Gastrocnemius medialis (tissue), 4 donors: ENCODE results near the gene FAM227B.

ENCODE experiments used
- POLR2A ChIP-seq, 2 donors: fragments of 450-650 bp; IDR thresholded peaks; one replicate each; pipeline ENCODE4 v1.6.1; 2017; ENCODE audit warnings: antibody characterized with exemption in 2 of 2, mild to moderate bottlenecking in 2 of 2, moderate library complexity in 2 of 2
- TF ChIP-seq, protein P1 (sequence below), 5 experiments: fragments of 450-650 bp in 3 of 5; fragments of 200-600 bp in 2 of 5; sonication (generic) in 2 of 5; IDR thresholded peaks in 4 of 5; conservative IDR thresholded peaks in 1 of 5; 1 replicate in 4 of 5; 2 replicates in 1 of 5; pipeline ENCODE4 v1.5.1; 2016 to 2019; ENCODE audit warnings: antibody characterized with exemption in 5 of 5, mild to moderate bottlenecking in 3 of 5, moderate library complexity in 3 of 5

DNA sequence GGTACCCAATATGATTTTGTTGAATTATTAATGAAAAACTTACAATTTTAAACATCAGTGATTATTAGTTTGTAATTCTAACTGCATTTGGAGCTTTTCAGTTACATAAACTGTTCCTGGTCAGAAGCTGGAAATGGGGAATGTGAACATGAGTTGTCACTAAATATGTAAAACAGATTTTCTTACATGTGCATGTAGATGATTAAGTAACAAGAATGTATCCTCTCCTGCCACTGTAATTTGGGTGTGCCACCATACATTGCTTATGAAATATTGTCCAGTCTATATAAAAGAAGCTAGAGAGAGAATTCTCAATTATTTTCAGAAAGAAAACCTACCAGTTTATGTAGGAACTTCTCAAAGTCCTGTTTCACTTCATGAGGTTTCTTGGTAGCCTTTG, 289.2 kb downstream of the FAM227B start:
- TF ChIP-seq, protein P1, sequence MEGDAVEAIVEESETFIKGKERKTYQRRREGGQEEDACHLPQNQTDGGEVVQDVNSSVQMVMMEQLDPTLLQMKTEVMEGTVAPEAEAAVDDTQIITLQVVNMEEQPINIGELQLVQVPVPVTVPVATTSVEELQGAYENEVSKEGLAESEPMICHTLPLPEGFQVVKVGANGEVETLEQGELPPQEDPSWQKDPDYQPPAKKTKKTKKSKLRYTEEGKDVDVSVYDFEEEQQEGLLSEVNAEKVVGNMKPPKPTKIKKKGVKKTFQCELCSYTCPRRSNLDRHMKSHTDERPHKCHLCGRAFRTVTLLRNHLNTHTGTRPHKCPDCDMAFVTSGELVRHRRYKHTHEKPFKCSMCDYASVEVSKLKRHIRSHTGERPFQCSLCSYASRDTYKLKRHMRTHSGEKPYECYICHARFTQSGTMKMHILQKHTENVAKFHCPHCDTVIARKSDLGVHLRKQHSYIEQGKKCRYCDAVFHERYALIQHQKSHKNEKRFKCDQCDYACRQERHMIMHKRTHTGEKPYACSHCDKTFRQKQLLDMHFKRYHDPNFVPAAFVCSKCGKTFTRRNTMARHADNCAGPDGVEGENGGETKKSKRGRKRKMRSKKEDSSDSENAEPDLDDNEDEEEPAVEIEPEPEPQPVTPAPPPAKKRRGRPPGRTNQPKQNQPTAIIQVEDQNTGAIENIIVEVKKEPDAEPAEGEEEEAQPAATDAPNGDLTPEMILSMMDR (IDR thresholded peaks at IDR 0.05 in 4 of 5, conservative IDR thresholded peaks at IDR 0.05 in 1 of 5): no peak
- no peak for TF ChIP-seq POLR2A (IDR thresholded peaks at IDR 0.05)
